Coronary artery (tissue), 2 donors: Measurements from ENCODE around the gene NGRN.
A peak's percentile ranks its signal among the peaks of the same experiment; 100 is the strongest.

Experiments used
- DNase-seq: peaks from one replicate; pipeline ENCODE4 v3.0.0-alpha.2; 2017; ENCODE audit warnings: low spot score
- H3K27ac ChIP-seq, 2 donors: fragments of 200-600 bp; sonication (generic); one replicate each; pipeline ENCODE4 v1.5.1; 2016 to 2019
- H3K4me3 ChIP-seq: fragments of 200-600 bp; sonication (generic); 2 replicates; pipeline ENCODE4 v1.5.1; 2016; ENCODE audit warnings: mild to moderate bottlenecking, moderate library complexity
- TF ChIP-seq, protein P1 (sequence below): fragments of 200-600 bp; sonication (generic); IDR thresholded peaks from one replicate; pipeline ENCODE4 v1.5.1; 2019; ENCODE audit warnings: antibody characterized with exemption

The NGRN gene

DNA sequence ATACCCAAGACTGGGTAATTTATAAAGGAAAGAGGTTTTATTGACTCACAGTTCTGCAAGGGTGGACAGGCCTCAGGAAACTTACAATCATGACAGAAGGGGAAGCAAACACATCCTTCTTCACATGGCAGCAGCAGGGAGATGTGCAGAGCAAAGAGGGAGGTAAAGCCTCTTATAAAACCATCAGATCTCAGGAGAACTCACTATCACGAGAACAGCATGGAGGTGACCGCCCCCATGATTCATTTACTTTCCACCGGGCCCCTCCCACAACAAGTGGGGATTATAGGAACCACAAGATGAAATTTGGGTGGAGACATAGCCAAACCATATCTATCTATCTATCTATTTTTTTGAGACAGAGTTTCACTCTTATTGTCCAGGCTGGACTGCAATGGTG lies 26.1 kb upstream of the NGRN start:
- TF ChIP-seq, protein P1, sequence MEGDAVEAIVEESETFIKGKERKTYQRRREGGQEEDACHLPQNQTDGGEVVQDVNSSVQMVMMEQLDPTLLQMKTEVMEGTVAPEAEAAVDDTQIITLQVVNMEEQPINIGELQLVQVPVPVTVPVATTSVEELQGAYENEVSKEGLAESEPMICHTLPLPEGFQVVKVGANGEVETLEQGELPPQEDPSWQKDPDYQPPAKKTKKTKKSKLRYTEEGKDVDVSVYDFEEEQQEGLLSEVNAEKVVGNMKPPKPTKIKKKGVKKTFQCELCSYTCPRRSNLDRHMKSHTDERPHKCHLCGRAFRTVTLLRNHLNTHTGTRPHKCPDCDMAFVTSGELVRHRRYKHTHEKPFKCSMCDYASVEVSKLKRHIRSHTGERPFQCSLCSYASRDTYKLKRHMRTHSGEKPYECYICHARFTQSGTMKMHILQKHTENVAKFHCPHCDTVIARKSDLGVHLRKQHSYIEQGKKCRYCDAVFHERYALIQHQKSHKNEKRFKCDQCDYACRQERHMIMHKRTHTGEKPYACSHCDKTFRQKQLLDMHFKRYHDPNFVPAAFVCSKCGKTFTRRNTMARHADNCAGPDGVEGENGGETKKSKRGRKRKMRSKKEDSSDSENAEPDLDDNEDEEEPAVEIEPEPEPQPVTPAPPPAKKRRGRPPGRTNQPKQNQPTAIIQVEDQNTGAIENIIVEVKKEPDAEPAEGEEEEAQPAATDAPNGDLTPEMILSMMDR, result no peak
- no peak overlapping the region for H3K27ac ChIP-seq
- no peak for DNase-seq
- H3K4me3 ChIP-seq, result no peak overlapping the region

DNA sequence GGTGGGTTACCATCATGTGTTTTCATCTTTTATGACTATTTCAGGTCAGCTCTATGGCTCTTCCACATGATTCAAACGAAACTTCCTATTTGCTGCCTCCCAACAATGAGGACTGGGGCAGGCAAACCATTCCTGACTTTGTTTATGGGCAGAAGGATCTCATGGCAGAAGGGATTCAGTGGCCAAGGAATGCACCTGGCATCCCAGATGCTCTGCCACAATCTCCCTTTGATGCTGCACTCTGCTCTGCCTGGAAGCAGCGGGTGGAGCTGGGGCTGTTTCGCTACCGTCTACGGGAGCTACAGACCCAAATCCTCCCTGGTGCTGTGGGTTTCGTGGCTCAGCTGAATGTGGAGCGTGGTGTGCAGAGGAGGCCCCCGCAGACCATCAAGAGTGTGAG lies 24.6 kb upstream of the NGRN start:
- Histone ChIP-seq H3K4me3 (no peak overlapping the region), H3K27ac (no peak overlapping the region)
- DNase-seq, result no peak
- TF ChIP-seq, protein P1, result no peak

DNA sequence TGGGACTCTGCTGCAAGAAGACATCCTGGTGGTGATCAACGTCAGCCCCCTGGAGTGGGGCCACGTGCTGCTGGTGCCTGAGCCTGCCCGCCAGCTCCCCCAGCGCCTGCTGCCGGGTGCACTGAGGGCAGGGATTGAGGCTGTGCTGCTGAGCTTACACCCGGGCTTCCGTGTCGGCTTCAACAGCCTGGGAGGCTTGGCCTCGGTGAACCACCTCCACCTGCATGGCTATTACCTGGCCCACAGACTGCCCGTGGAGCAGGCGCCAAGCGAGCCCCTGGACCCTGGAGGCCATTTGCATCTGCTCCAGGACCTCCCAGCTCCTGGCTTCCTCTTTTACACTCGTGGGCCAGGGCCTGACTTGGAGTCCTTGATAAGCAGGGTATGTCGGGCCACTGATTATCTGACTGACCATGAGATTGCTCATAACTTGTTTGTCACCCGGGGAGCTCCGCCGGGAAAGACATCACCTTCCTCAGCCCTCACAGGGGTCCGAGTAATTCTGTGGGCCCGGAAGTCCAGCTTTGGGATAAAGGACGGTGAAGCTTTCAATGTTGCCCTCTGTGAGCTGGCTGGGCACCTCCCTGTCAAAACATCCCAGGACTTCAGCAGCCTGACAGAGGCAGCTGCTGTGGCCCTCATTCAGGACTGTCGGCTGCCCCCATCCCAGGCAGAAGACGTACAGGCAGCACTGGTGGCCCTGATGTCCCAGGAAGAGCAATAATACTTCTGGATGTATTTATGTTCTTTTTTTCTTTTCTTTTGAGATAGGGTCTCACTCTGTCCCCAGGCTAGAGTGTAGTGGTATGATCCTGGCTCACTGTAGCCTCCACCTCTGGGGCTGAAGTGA lies 23.9 kb upstream of the NGRN start:
- DNase-seq, result no peak
- no peak overlapping the region for H3K27ac ChIP-seq
- H3K4me3 ChIP-seq, result no peak overlapping the region
- TF ChIP-seq, protein P1, result no peak

DNA sequence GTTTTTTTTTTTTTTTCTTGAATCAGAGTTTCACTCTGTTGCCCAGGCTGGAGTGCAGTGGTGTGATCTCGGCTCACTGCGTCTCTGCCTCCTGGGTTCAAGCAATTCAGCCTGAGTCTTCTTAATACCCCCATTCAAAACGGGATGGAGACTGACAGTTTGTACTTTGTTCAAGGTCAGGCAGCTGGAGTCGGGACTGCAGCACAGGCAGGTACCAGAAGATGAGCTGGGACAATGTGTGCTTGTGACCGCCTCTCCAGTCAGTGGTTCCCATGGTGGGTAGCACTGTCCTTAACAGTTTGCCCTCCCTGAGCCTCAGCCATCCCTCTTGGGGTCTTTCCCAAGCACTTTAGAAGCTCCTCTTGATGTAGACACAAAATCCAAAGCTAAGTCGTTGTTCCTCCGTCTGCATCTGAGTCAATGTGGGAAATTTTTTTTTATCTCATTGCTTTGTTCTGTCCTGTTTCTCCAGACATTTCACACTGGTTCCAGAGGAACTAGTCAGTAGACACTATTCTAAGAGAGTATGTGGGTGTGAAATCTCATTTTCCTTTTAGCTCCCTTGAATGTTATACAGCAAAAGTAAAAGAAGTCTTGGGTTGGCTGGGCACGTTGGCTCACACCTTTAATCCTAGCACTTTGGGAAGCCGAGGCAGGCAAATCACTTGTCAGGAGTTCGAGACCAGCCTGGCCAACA lies 21.4 kb upstream of the NGRN start:
- no peak for DNase-seq
- Histone ChIP-seq H3K27ac (no peak overlapping the region), H3K4me3 (no peak overlapping the region)
- TF ChIP-seq, protein P1, result no peak

DNA sequence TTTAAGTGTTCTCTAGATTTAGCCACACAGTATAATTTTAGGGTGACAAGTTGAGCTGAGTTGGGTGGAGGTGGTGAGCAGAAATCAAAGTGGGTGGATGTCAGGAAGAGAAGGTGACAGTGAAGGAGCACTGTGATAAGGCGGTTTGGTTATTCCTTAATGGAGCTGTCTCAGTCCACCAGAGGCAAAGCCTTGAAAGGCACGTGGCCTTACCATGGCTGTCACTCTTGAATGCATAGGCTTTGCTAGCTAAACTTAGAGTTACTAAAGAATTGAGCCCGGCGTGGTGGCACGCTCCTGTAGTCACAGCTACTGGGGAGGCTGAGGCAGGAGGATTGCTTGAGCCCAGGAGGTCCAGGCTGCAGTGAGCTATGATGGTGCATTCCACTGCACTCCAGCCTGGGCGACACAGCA lies 16.7 kb upstream of the NGRN start:
- peak overlapping the region; percentile 74 for H3K4me3 ChIP-seq
- H3K27ac ChIP-seq, result peak overlapping the region in 1 of 2 donors; percentile 49
- TF ChIP-seq, protein P1, result no peak
- DNase-seq, result no peak

DNA sequence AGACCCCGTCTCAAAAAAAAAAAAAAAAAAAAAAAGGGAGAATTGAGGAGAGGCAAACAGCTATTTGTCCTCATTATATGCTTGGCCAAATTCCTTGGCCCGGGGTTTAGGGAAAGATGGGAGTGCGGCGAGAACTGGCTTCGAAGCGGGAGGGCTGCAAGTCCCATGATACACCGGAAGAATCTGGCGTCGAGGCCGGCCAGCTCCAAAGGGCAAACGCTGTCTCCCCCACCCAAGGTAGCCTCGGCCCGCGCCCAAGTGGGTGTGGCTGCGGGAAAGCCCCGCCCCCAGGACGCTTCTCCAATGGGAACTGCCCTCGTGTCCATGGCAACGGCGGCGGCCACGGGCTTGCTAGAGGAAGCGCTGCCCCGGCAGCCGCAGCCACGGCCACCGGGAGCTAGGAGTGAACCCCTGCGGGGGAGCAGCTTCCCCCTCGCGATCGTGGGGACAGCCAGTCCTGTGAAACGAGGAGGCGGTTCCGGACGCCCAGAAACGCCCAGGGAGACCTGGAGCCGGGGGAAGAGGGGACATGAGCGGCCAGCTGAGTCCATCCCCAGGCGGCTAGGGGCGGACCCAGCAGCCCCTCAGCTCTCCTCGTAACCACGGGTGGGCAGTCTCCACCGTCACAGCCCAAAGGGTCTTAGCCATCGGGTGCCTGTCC lies 16.1 kb upstream of the NGRN start, which contains the start of gene TTLL13:
Gene TTLL13, plus strand, starts transcription at position 354 of the 661 bp plus-strand sequence. CDS start 1,075 bp downstream, outside the sequence.
- DNase-seq, result peak; percentile 93
- Histone ChIP-seq H3K27ac (peak within 1 kb of the TSS in 1 of 2 donors; percentile 49), H3K4me3 (peak within 1 kb of the TSS; percentile 74)
- TF ChIP-seq, protein P1, result no peak
